DMS53 treated with DMSO at 0.1 percent for 48 hours (cell line): ENCODE results near the gene NTM.

Source experiments
- DNase-seq: peaks from one replicate; lab custom pipeline; 2025; ENCODE audit not compliant: unreplicated experiment; lab: John Stamatoyannopoulos, UW

Gene NTM

DNA sequence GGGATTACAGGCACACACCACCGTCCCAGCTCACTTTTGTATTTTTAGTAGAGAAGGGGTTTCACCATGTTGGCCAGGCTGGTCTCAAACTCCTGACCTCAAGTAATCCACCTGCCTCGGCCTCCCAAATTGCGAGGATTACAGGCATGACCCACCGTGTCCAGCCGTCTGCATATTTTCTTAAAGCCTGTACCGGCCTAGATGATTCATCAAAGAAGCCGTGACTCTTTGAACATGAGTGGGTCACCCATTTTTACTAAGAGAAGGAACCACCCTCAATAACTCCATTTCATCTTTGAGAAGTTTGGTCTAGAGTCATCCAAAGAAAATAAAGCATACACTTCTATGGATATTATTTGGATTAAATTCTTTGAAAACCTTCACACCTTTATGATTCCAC is 388.3 kb downstream of the NTM start:
- no peak for DNase-seq

DNA sequence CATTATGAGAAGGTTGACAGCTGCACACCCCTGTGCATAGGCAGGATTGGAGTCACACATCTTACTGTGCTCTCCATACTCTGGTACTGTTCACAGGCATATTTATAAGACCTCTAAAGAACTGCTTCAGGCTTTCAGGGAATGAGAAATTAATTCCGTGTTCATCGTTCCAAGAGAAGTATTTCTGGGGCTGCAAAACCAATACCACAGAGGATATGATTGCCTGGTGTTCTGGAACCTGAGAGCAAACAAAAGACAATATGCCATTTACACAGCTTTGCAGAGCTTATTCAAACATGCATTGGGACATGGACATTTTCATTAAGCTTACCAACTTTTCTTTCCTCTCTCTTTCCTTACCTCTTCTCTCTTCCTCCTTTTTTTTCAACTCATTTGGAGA is 388.7 kb downstream of the NTM start:
- peak; percentile 15 for DNase-seq

DNA sequence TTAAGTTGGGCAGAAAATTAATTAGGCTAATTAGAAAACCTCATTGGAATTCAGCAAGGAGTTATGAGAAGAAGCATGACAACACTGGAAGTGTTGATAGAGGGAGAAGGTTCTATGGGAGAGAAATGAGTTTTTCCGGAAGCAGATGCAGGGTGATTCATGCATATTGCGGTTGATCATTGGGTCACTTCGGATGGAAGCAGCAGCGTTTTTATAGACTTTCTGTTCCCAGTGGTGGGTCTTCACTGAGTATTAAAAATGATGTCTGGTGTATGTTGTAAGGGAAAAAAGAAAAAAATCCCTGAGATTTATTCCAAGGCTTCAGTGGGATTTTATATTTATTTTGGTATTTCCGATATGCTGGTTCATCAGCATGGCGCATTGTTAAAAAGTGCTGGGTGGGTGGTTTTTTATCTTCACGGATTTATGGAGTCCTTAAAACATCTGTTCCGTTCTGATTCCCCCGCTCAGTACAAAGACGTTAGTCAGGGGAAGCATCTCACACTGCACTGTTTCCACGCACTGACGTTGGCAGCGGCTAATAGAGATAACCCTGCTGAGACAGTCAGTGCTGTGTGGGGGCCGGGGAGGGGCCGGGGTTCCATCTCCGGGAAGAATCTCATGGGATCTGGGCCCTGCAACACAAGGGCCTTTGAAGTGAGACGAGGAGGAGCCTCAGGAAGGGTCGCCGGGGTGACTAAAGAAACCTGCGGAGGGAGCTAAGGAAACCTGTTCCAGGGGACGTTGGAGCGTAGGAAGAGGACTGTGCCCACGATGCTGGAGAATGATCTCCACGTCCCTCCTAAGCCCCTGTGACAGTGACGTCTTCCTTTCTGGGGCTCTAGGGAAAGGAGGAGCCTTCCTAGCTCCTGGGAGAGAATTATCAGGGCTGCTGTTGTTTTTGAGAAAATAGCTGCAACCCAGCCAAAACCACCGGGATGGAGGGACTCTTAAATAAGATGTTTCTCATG is 390.0 kb downstream of the NTM start:
- DNase-seq = no peak

DNA sequence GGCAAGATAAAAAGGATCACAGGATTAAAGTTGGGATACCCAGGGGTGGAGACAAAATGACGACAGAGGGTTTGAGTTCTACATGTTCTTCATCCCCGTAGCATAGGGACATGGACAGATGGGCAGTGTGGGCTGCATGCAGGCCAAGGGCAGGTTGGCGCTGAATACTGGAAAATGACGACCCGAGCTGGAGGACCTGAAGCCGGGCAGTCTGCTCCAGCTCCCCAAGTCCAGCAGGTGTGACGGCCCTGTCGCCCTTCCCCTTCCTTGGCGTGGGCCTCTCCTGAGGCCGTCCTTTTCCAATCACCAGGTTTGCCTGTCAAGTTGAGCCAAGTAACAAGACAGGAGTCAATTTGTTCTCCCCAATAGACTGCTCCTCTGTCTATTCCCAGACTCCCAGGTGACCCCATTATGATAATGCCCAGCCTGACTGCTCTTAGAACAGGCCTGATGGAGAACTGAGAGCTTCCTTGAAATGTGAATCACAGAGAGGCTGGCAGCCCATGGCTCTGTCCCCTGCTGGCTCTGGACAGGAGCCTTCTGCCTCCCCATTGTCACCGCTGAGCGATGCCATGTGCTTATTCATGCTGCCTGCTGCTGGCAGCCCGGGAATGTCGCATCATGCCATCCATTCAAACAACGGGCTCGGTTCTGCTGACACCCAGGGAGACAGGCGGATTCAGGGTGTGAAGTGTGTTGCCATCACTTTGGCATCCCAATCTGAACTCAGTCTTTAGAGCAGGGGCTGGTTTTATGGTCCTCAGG is 392.1 kb downstream of the NTM start:
- DNase-seq = no peak

DNA sequence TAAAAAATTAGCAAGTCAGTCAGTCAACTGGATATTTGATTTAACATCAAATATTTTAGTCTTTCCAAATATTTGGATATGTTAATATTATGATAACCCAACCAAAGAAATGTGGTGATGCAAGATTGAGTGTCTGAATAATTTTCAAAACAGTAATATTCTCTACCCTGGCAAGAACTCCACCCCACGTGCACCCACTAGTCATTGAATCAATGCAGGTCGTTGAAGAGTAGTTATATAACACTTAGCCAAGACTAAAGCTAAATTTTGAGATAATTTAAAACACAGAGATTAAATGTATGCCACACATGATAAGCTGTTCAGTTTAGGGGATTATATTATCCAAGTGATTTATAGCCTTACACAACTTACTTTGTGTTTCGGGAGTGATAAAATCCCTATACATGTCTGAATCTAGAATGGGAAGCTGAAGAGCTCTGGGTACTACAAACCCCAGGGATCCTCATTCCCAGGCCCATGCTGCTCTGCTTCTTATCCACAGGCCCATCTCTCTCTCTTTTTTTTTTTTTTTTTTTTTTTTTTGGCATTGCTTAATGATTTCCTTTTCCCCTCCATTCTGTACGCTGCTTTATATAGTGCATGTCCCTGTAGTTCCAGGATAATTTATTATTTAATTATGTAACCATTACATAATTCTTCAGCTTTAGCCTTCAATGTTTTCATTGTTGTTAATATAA is 392.9 kb downstream of the NTM start:
- DNase-seq = no peak

DNA sequence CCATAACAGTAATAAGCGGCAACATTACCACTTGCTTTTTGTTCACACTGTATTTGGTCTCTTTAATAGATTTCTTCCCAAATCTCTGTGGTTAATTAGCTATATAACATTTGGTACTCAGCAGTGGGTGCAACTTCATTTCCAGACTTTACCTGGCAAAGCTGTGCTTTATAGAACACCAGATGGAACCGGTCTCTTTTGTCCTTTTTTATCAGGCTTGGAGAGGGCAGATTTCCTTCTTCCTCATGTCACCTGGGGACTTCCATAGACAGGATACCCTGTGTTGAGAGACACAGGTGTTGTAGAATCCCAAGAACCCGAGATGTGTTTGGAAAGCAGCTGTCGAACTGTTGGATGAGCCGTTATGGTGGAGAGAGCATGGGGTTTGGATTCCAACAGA is 393.7 kb downstream of the NTM start:
- DNase-seq = no peak

DNA sequence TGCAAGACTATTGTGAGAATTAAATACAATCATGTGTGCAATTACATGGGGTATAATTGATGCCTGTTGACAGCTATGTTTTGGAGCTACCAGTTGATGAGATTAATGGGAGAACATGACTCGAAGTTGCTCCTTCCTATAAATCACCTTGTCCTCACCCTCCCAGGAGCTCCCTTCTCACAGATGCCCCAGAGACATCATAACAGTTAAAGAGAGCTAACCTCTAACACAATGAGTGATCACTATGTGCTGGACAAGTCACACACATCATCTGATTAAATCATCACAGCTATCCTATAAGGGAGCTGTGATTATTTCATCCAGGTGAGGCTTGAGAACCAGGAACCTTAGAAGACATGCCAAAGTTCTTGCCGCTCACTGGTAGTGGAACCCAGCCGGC is 394.2 kb downstream of the NTM start:
- no peak for DNase-seq

- DNase-seq = no peak
These were observed 396.2 kb downstream of the NTM start for GRCh38 chr11:131766637-131767036.

DNA sequence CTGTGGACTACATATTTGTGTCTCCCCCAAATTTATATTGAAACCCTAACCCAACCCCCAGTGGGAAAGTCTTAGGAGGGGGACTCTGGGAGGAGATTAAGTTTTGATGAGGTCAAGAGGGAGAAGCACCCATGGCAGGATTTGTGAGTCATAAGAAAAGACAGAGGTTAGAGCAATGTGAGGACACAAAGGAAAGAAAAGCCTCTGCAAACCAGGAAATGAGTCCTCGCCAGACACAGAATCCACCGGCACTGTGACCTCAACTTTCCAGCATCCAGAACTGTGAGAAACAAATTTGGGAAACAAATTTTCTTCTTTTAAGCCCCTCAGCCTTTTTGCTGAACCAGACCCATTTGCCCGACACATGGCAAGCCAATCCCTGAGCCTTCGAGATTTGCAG is 397.0 kb downstream of the NTM start:
- DNase-seq = no peak

- no peak for DNase-seq
These were observed 400.4 kb downstream of the NTM start for GRCh38 chr11:131770801-131771200.

GRCh38 chr11:131771471-131771870 is 401.1 kb downstream of the NTM start:
- DNase-seq = no peak

DNA sequence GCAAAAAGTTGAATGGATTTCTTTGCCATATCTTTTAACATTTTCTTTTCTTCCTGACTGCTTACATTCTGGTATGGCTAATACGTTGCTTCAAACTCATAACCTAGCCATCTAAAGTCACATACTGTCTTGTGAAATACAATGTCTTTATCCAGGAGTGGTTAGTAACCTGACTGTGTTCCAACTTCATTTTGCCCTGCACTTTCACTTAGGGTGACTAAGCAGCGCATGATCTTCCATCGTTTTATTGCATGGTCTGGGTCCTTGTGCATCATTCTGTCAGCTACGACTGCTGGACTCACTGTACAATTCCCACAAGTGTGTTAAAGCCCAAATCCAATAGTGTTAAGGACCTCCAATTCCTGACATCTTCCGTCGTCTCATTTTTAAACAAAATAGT is 403.2 kb downstream of the NTM start:
- DNase-seq = no peak

DNA sequence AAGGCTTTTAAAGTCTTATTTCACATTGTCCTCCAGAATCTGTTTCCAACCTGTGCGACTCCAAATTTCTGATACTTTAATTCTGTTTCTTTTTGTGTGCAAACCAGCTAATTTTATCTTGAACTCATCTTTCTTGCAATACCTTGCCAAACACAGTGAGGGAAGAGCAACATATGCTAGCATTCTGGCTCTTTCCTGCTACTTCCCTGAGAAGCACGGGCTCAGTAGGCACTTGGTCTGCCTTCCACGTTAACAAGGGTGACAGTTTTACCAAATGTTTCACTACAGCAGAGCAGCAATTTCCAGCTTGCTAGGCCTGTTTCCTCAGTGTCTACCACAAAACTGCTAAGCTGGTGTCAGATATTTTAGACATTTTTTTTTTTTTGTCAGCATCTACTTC is 405.8 kb downstream of the NTM start:
- no peak for DNase-seq

- DNase-seq = no peak
These were observed 415.4 kb downstream of the NTM start for GRCh38 chr11:131785801-131786200.

DNA sequence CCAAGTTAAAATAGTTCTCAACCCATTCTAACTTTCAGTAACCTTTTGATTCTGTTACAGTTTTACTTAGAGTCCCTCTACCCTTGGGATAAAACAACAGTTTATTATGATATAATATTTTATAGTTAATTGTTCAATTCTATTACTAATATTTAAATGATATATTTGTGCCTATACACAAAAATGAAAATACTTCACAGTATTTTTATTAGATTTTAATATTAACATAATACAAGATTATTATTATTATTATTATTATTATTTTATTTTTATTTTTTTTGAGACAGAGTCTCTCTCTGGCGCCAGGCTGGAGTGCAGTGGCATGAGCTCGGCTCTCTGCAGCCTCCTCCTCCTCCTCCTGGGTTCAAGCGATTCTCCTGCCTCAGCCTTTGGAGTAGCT is 416.7 kb downstream of the NTM start:
- no peak for DNase-seq

- DNase-seq = no peak
These were observed 420.2 kb downstream of the NTM start for GRCh38 chr11:131790586-131790985.

GRCh38 chr11:131792243-131792642 is 421.8 kb downstream of the NTM start:
- peak; percentile 24 for DNase-seq

DNA sequence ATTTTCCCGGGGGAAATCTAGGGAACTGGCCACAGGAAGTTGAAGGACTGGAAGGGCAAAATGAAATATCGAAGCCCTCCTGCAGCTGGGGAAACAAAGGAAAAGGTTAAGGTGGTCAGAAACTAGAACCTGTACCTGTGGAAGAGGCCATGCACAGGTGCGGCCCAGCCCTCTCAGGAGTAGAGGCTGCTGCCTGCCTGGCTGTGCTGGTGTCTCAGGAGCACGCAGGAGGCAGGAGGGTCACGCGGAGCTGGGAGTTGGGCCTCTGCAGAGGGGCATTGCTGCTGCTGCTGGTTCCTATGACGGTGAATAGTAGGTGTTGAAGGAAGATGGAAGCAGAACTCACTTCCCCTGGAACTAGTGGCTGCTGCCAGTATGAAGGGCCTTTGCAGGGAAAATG is 425.7 kb downstream of the NTM start:
- DNase-seq = no peak

DNA sequence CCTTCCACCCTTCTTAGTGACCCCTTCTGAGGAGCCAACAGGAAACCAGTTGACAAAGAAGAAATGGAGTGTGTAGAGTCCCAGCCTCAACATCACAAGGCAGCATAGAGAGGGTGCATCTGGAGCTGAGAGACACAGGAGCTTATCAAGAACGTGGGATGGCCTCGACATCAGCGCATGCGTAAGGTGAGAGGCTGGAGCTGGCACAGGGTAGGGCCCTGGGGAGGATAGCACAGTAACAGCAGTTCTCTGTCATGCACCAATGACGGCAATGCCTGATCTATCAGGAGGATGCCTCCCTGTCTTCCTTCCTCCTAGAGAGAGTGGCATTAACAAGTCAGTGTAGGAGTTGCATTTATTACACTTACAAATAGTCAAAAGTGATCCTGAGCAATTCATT is 426.1 kb downstream of the NTM start:
- DNase-seq = no peak

DNA sequence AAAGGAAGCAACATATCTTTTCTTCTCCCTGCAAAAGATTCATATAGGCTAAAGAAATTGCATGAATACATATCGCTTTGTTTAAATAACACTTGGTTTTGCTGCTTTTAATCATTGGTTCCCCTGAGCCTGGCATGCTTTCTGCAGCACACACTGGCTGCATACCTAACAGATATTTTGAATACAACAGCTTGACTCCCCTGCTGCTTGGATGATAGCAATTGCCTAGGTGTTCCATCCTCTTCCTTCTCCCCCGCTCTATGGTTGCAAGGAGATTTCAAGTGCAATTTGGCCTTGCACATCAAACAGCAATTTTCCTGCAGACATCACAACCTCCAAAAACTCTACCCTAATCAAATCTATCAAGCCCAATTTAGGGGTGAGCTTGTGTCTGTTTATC is 430.0 kb downstream of the NTM start:
- DNase-seq = no peak

GRCh38 chr11:131802440-131803115 is 432.2 kb downstream of the NTM start:
- no peak for DNase-seq
